Measurements from ENCODE around the gene VAV2.

DNA sequence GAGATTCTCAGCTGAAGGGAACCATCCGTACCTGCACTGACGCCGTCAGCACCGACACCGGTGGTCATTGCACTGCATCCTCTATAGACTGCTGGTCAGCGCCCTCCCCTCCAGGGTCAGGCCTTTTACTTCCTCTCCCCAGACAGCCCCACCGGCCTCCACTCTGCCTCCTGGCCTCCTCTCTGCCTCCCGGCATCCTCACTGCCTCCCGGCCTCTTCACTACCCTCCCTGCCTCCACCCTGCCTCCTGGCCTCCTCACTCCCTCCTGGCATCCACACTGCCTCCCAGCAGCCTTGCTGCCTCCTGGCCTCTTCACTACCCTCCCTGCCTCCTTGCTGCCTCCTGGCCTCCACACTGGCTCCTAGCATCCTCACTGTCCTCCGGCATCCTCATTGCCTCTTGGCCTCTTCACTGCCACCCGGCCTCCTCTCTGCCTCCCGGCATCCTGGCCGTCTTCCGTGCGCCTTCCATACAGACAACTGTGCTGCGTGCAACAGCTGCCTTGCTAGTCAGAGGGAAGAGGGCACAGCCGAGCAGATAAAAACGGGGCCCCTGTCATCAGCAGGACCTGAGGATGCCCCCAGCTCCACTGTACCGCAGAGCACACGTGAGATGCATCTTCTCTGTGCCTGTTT, 62.0 kb downstream of the VAV2 start:
- TF ChIP-seq POLR2A (IDR thresholded peaks at IDR 0.05), result no peak
- TF ChIP-seq, protein P1, sequence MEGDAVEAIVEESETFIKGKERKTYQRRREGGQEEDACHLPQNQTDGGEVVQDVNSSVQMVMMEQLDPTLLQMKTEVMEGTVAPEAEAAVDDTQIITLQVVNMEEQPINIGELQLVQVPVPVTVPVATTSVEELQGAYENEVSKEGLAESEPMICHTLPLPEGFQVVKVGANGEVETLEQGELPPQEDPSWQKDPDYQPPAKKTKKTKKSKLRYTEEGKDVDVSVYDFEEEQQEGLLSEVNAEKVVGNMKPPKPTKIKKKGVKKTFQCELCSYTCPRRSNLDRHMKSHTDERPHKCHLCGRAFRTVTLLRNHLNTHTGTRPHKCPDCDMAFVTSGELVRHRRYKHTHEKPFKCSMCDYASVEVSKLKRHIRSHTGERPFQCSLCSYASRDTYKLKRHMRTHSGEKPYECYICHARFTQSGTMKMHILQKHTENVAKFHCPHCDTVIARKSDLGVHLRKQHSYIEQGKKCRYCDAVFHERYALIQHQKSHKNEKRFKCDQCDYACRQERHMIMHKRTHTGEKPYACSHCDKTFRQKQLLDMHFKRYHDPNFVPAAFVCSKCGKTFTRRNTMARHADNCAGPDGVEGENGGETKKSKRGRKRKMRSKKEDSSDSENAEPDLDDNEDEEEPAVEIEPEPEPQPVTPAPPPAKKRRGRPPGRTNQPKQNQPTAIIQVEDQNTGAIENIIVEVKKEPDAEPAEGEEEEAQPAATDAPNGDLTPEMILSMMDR (IDR thresholded peaks at IDR 0.05), result no peak

Measured in adrenal gland (tissue), 5 donors.